ENCODE results near the gene TMEM229B. TPM values are rescaled to one million over a fixed set of nuclear protein-coding genes. Genes with fewer than 3 reads are reported as not detected.

The TMEM229B gene
- total and polyA plus RNA-seq, 8 donors: 1.9 to 7.5 (median 3.7) TPM

DNA sequence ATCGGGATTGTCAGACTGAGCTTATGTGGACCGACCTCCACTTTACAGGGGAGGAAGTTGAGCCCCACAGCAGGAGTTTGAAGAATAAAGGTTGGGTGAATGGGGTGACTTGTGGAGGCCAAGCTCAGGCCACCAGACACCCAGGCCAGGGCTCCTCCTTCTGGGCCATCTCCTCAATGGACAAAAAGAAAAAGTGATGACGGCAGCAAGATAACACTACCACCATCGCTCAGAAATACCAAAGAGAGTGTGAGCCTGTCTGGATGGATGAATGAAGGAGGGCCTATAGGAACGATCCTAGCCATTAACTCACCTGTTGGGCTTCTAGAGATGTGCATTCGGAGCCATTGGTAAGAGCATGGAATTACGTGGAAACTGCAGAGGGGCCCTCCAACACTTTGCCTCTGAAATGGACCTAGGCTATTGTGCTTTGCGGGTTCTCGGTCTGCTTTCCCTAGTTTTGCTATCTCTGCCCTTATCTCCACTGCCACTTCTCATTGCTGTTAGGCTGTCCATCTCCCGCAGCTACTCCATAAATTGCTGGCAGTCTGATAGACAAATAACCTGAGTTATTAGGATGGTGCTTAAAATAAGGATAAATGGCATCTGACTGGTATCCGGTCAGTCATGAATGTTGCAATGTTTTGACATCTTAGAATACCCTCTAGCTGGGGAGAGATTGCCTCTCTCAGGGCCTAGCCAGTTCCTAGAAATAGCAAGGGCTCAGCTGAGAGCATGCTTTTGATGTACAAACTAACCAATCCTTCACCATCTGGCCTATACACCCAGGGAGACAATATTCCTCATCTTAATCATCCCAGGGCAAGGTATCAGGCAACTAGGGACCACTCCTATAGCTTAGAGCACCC lies 66.9 kb downstream of the TMEM229B start:
- Histone ChIP-seq H3K36me3 (no peaks in the 10 kb centered on the region), H3K4me3 (no peak overlapping the region), H3K27ac (no peak overlapping the region), H3K4me1 (peaks cover 0 to under 1% (median 0%) of the 10 kb centered on the region in 3 donors), H3K9me3 (no peaks in the 10 kb centered on the region), H3K27me3 (no peaks in the 10 kb centered on the region)
- DNase-seq (no peak), FAIRE-seq (no peak), ATAC-seq (no peak)
- 88 to 91% methylated on average over 11 of the region's 11 CpGs for WGBS, 2 donors
- TF ChIP-seq, protein P1, sequence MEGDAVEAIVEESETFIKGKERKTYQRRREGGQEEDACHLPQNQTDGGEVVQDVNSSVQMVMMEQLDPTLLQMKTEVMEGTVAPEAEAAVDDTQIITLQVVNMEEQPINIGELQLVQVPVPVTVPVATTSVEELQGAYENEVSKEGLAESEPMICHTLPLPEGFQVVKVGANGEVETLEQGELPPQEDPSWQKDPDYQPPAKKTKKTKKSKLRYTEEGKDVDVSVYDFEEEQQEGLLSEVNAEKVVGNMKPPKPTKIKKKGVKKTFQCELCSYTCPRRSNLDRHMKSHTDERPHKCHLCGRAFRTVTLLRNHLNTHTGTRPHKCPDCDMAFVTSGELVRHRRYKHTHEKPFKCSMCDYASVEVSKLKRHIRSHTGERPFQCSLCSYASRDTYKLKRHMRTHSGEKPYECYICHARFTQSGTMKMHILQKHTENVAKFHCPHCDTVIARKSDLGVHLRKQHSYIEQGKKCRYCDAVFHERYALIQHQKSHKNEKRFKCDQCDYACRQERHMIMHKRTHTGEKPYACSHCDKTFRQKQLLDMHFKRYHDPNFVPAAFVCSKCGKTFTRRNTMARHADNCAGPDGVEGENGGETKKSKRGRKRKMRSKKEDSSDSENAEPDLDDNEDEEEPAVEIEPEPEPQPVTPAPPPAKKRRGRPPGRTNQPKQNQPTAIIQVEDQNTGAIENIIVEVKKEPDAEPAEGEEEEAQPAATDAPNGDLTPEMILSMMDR (IDR thresholded peaks at IDR 0.05): no peak
- intact Hi-C loops (cut with DNase I): loop anchor here in 1 of 3 donors (10.0 kb wide), 1 partner anchor 153 kb away; no protein-coding TSS in a partner anchor

Small RNAs within 50 kb of the gene (microRNA-seq; reads per million reads assigned to microRNA genes)
- 0 reads per million in 2 donors for gene MIR5694

Other genes with a start within 250 kb of the TMEM229B start
- 10 to 100 TPM in 1 of 6 donors, 1 to 10 TPM in 5; 6.8 to 17.1 (median 9.0) TPM for gene PALS1, start 247.3 kb downstream of the TMEM229B start, total RNA-seq
- 1 to 10 TPM; 3.5 to 4.9 TPM for gene PALS1, start 247.3 kb downstream of the TMEM229B start, polyA plus RNA-seq
- gene ATP6V1D, start 128.9 kb downstream of the TMEM229B start, total RNA-seq: 10 to 100 TPM; 17.5 to 40.2 (median 22.2) TPM
- gene ATP6V1D, start 128.9 kb downstream of the TMEM229B start, polyA plus RNA-seq: 10 to 100 TPM; 24.0 to 35.9 TPM
- 10 to 100 TPM; 25.3 to 52.8 (median 39.5) TPM for gene EIF2S1, start 128.4 kb downstream of the TMEM229B start, total RNA-seq
- gene EIF2S1, start 128.4 kb downstream of the TMEM229B start, polyA plus RNA-seq: 10 to 100 TPM; 14.9 to 27.5 TPM
- gene PLEK2, start 76.6 kb downstream of the TMEM229B start, total RNA-seq: 1 to 10 TPM; 4.0 to 9.9 (median 6.6) TPM
- gene PLEK2, start 76.6 kb downstream of the TMEM229B start, polyA plus RNA-seq: 1 to 10 TPM; 6.0 to 8.6 TPM
- gene PLEKHH1, start 44.6 kb upstream of the TMEM229B start, total RNA-seq: 10 to 100 TPM; 15.0 to 24.6 (median 21.9) TPM
- 10 to 100 TPM; 24.5 to 48.8 TPM for gene PLEKHH1, start 44.6 kb upstream of the TMEM229B start, polyA plus RNA-seq
- gene PIGH, start 111.5 kb upstream of the TMEM229B start, total RNA-seq: 10 to 100 TPM; 11.5 to 21.8 (median 13.7) TPM
- 10 to 100 TPM; 14.2 to 27.4 TPM for gene PIGH, start 111.5 kb upstream of the TMEM229B start, polyA plus RNA-seq
- 1 to 10 TPM; 1.2 to 2.8 (median 1.4) TPM for gene ARG2, start 131.2 kb upstream of the TMEM229B start, total RNA-seq
- 10 to 100 TPM in 1 of 2 donors, 1 to 10 TPM in 1; 3.5 to 15.0 TPM for gene ARG2, start 131.2 kb upstream of the TMEM229B start, polyA plus RNA-seq
- gene VTI1B, start 185.9 kb upstream of the TMEM229B start, total RNA-seq: 10 to 100 TPM; 48.0 to 73.3 (median 54.5) TPM
- 10 to 100 TPM; 40.9 to 46.3 TPM for gene VTI1B, start 185.9 kb upstream of the TMEM229B start, polyA plus RNA-seq
- 10 to 100 TPM; 14.0 to 37.0 (median 21.7) TPM for gene RDH11, start 207.0 kb upstream of the TMEM229B start, total RNA-seq
- 10 to 100 TPM; 18.4 to 40.3 TPM for gene RDH11, start 207.0 kb upstream of the TMEM229B start, polyA plus RNA-seq
- gene RDH12, start 213.2 kb upstream of the TMEM229B start, total RNA-seq: 1 to 10 TPM; 1.0 to 2.5 (median 1.5) TPM
- 1 to 10 TPM; 1.2 to 2.0 TPM for gene RDH12, start 213.2 kb upstream of the TMEM229B start, polyA plus RNA-seq